IMR-90 (cell line): Measurements from ENCODE around the gene OSBPL2. TPM values are rescaled to one million over a fixed set of nuclear protein-coding genes. Genes with fewer than 3 reads are reported as not detected.

Experiments
- ATAC-seq: fragments of 200-7000 bp; cut with Tn5 transposase; 2 replicates; pipeline ENCODE4 v1.9.1; 2020; ENCODE audit warnings: low read depth, mild to moderate bottlenecking, moderate library complexity
- BruUV-seq: library from RNA; stranded (reverse); fragments of 400-500 nt; replicated peaks from 2 replicates; lab custom pipeline; 2021; lab: Mats Ljungman, UMichigan
- CTCF ChIA-PET: fragments of 300-600 bp; formaldehyde crosslinking; extraction: SDS; loops from one replicate; lab custom pipeline; 2021; ENCODE audit warnings: antibody characterized with exemption; lab: Yijun Ruan, JAX
- POLR2A ChIA-PET: fragments of 300-600 bp; sonication (Branson Sonifier 250); formaldehyde crosslinking; loops from one replicate; lab custom pipeline; 2022; ENCODE audit warnings: antibody characterized with exemption; ENCODE audit not compliant: unreplicated experiment; lab: Charles Lee
- DNase-seq: peaks from one replicate; pipeline ENCODE4 v3.0.0; 2013
- H2AFZ ChIP-seq: replicated peaks from 2 replicates; pipeline ENCODE3; 2013; ENCODE audit warnings: low read length, mild to moderate bottlenecking; ENCODE audit not compliant: poor library complexity
- H2AK5ac ChIP-seq: 2 replicates; pipeline ENCODE4 v1.6.1; 2013; ENCODE audit warnings: low read depth, low read length, inconsistent platforms
- H2AK9ac ChIP-seq: replicated peaks from 2 replicates; pipeline ENCODE3; 2013; ENCODE audit warnings: mild to moderate bottlenecking, low read depth, low read length, moderate library complexity; ENCODE audit not compliant: poor library complexity
- H2BK120ac ChIP-seq: 2 replicates; pipeline ENCODE4 v1.6.1; 2013; ENCODE audit warnings: low read depth, low read length, inconsistent platforms
- H2BK15ac ChIP-seq: 3 replicates; pipeline ENCODE4 v1.6.1; 2013; ENCODE audit warnings: low read depth, low read length, inconsistent platforms
- H2BK20ac ChIP-seq: 2 replicates; pipeline ENCODE4 v1.6.1; 2013; ENCODE audit warnings: low read depth, mild to moderate bottlenecking, inconsistent platforms, low read length, moderate library complexity
- H2BK5ac ChIP-seq: 2 replicates; pipeline ENCODE4 v1.6.1; 2013; ENCODE audit warnings: mild to moderate bottlenecking, low read depth, low read length, inconsistent platforms; ENCODE audit not compliant: poor library complexity, severe bottlenecking
- H3K14ac ChIP-seq: replicated peaks from 2 replicates; pipeline ENCODE4 v1.6.1; 2013; ENCODE audit warnings: low read depth, low read length, inconsistent platforms
- H3K18ac ChIP-seq: 2 replicates; pipeline ENCODE4 v1.6.1; 2013; ENCODE audit warnings: low read depth, low read length, control low read depth
- H3K23ac ChIP-seq: 2 replicates; pipeline ENCODE4 v1.6.1; 2013; ENCODE audit warnings: low read depth, low read length, inconsistent platforms
- H3K27ac ChIP-seq: 2 replicates; pipeline ENCODE4 v1.5.1; 2013; ENCODE audit warnings: mild to moderate bottlenecking, control low read depth, low read length; ENCODE audit not compliant: insufficient read depth
- H3K27me3 ChIP-seq: 2 replicates; pipeline ENCODE4 v1.6.1; 2013; ENCODE audit warnings: low read length; ENCODE audit not compliant: control insufficient read depth, insufficient read depth
- H3K36me3 ChIP-seq: 2 replicates; pipeline ENCODE4 v1.6.1; 2013; ENCODE audit warnings: low read length, mixed read lengths; ENCODE audit not compliant: control insufficient read depth, insufficient read depth
- H3K4ac ChIP-seq: 2 replicates; pipeline ENCODE4 v1.6.1; 2013; ENCODE audit warnings: low read depth, low read length, inconsistent platforms
- H3K4me1 ChIP-seq: 2 replicates; pipeline ENCODE4 v1.6.1; 2013; ENCODE audit warnings: low read length, mixed read lengths; ENCODE audit not compliant: control insufficient read depth, insufficient read depth
- H3K4me2 ChIP-seq: 2 replicates; pipeline ENCODE4 v1.6.1; 2013; ENCODE audit warnings: low read depth, mild to moderate bottlenecking, control low read depth, low read length, moderate library complexity
- H3K4me3 ChIP-seq: 2 replicates; pipeline ENCODE4 v1.5.1; 2013; ENCODE audit warnings: low read depth, mild to moderate bottlenecking, control low read depth, low read length, moderate library complexity; ENCODE audit not compliant: insufficient read depth
- H3K56ac ChIP-seq: 2 replicates; pipeline ENCODE4 v1.6.1; 2013; ENCODE audit warnings: low read length, inconsistent platforms; ENCODE audit not compliant: insufficient read depth; ENCODE audit errors: extremely low read depth
- H3K79me1 ChIP-seq, 2 experiments: 2 replicates each; pipeline ENCODE4 v1.6.1; 2013; ENCODE audit warnings: low read length in 2 of 2, inconsistent platforms in 1 of 2, low read depth in 1 of 2
- H3K9ac ChIP-seq: 2 replicates; pipeline ENCODE4 v1.6.1; 2013; ENCODE audit warnings: low read depth, low read length, control low read depth
- H3K9me1 ChIP-seq: 2 replicates; pipeline ENCODE4 v1.6.1; 2013; ENCODE audit warnings: low read length, inconsistent platforms; ENCODE audit not compliant: insufficient read depth
- H3K9me3 ChIP-seq: 2 replicates; pipeline ENCODE4 v1.6.1; 2013; ENCODE audit warnings: low read length; ENCODE audit not compliant: control insufficient read depth, insufficient read depth
- H4K20me1 ChIP-seq: 2 replicates; pipeline ENCODE4 v1.6.1; 2013; ENCODE audit warnings: low read length, inconsistent platforms; ENCODE audit not compliant: insufficient read depth
- H4K5ac ChIP-seq: 2 replicates; pipeline ENCODE4 v1.6.1; 2013; ENCODE audit warnings: mild to moderate bottlenecking, low read depth, low read length, control low read depth
- H4K8ac ChIP-seq, 2 experiments: 2 replicates each; pipeline ENCODE4 v1.6.1; 2013; ENCODE audit warnings: low read depth in 2 of 2, low read length in 2 of 2, control low read depth in 1 of 2, inconsistent platforms in 1 of 2
- H4K91ac ChIP-seq: 2 replicates; pipeline ENCODE4 v1.6.1; 2013; ENCODE audit warnings: low read depth, low read length, inconsistent platforms; ENCODE audit not compliant: insufficient read depth
- BHLHE40 ChIP-seq: fragments of 150-350 bp; IDR thresholded peaks from 2 replicates; pipeline ENCODE4 v1.6.1; 2016; ENCODE audit warnings: mild to moderate bottlenecking, low read depth, low read length
- CEBPB ChIP-seq: IDR thresholded peaks from 2 replicates; pipeline ENCODE4 v1.6.1; 2012; ENCODE audit warnings: low read depth, low read length, improper control_type of control experiment
- ELK1 ChIP-seq: fragments of 150-350 bp; IDR thresholded peaks from 2 replicates; pipeline ENCODE4 v1.6.1; 2016; ENCODE audit warnings: low read depth, mild to moderate bottlenecking, low read length, moderate library complexity, borderline replicate concordance
- FOS ChIP-seq: fragments of 150-350 bp; IDR thresholded peaks from 2 replicates; pipeline ENCODE4 v1.6.1; 2016; ENCODE audit warnings: low read depth, low read length
- MAFK ChIP-seq: IDR thresholded peaks from 2 replicates; pipeline ENCODE4 v1.6.1; 2012; ENCODE audit warnings: low read depth, low read length, improper control_type of control experiment
- MAZ ChIP-seq: IDR thresholded peaks from 2 replicates; pipeline ENCODE4 v1.6.1; 2012; ENCODE audit warnings: low read depth, mild to moderate bottlenecking, low read length, improper control_type of control experiment, moderate library complexity, borderline replicate concordance
- MXI1 ChIP-seq: IDR thresholded peaks from 2 replicates; pipeline ENCODE4 v1.6.1; 2012; ENCODE audit warnings: low read depth, mild to moderate bottlenecking, low read length, moderate library complexity, borderline replicate concordance
- NFE2L2 ChIP-seq: fragments of 150-350 bp; IDR thresholded peaks from 2 replicates; pipeline ENCODE4 v1.6.1; 2016; ENCODE audit warnings: low read depth, mild to moderate bottlenecking, low read length
- POLR2A ChIP-seq: IDR thresholded peaks from 2 replicates; pipeline ENCODE4 v1.6.1; 2012; ENCODE audit warnings: mild to moderate bottlenecking, low read depth, low read length
- RAD21 ChIP-seq: IDR thresholded peaks from 2 replicates; pipeline ENCODE4 v1.6.1; 2012; ENCODE audit warnings: low read length, improper control_type of control experiment
- RCOR1 ChIP-seq: IDR thresholded peaks from 2 replicates; pipeline ENCODE4 v1.6.1; 2012; ENCODE audit warnings: mild to moderate bottlenecking, low read length, improper control_type of control experiment; ENCODE audit not compliant: insufficient replicate concordance
- RFX5 ChIP-seq: IDR thresholded peaks from 2 replicates; pipeline ENCODE4 v1.8.0; 2012; ENCODE audit warnings: low read depth, mild to moderate bottlenecking, low read length, moderate library complexity
- SMC3 ChIP-seq: fragments of 150-350 bp; IDR thresholded peaks from 2 replicates; pipeline ENCODE4 v1.6.1; 2016; ENCODE audit warnings: low read depth, mild to moderate bottlenecking, antibody characterized with exemption, low read length, moderate library complexity
- WGBS, 2 experiments: methylation state at CpG; one replicate each; pipeline versions ENCODE4 v1.1.5 to v1.1.7; 2013; ENCODE audit warnings: missing lambda C conversion rate in 2 of 2; ENCODE audit not compliant: insufficient read length in 1 of 2; ENCODE audit errors: extremely low coverage in 2 of 2; 5-methylcytosine and 5-hydroxymethylcytosine counted together
- dilution Hi-C: fragments of 300-500 bp; cut with HindIII; formaldehyde crosslinking; loops from one replicate; pipeline ENCODE4 v1.14.3; 2018; ENCODE audit warnings: low sequenced_read_pairs; ENCODE audit not compliant: unreplicated experiment
- in situ Hi-C: fragments of 300-500 bp; cut with MboI; formaldehyde crosslinking; loops from 3 replicates; pipeline ENCODE4 v1.14.3; 2019; ENCODE audit warnings: low sequenced_read_pairs, inconsistent platforms, mixed read lengths
- intact Hi-C: fragments of 100-400 bp; cut with micrococcal nuclease; formaldehyde crosslinking; loops from 2 replicates; pipeline ENCODE4 v1.10.0; 2022
- polyA plus RNA-seq, 3 experiments: library from polyadenylated mRNA; depleted of rRNA; stranded (reverse); fragments of >200 nt; gene quantifications; 2 replicates each; pipeline ENCODE4 v1.2.3, GENCODE V29; 2012; ENCODE audit warnings: low replicate concordance in 1 of 3
- total RNA-seq: library from RNA; depleted of rRNA; stranded (reverse); fragments of >200 nt; gene quantifications from 2 replicates; pipeline ENCODE4 v1.2.3, GENCODE V29; 2012
- TF ChIP-seq, protein P1 (sequence below): conservative IDR thresholded peaks from 2 replicates; pipeline ENCODE4 v1.5.1; 2012; ENCODE audit warnings: mild to moderate bottlenecking, low read depth, low read length, improper control_type of control experiment
- TF ChIP-seq, protein P2 (sequence below): fragments of 150-350 bp; IDR thresholded peaks from 2 replicates; pipeline ENCODE4 v1.6.1; 2017; ENCODE audit warnings: mild to moderate bottlenecking, antibody characterized with exemption, low read length, low read depth

Gene OSBPL2
- total and polyA plus RNA-seq, 2 of the 4 experiments (the other 2 are of a cell fraction) = 19.3 to 27.6 TPM

GRCh38 chr20:62281161-62281933 lies 43.0 kb downstream of the OSBPL2 start:
- Histone ChIP-seq H4K91ac (no peak overlapping the region), H3K9ac (no peak overlapping the region), H2BK20ac (no peak overlapping the region), H3K4me2 (no peak overlapping the region), H3K36me3 (peaks cover 66% of the 10 kb centered on the region), H2AK5ac (no peak overlapping the region), H3K9me3 (no peaks in the 10 kb centered on the region), H2BK120ac (no peak overlapping the region), H2BK5ac (no peak overlapping the region), H4K20me1 (peaks cover 8% of the 10 kb centered on the region; the same call in 1 of the 2 replicates), H3K79me1 (peaks cover 4 to 9% of the 10 kb centered on the region in 2 experiments; a peak in 3 of 4 replicates), H3K27ac (no peak overlapping the region), H3K4me1 (no peaks in the 10 kb centered on the region), H3K4ac (no peak overlapping the region), H3K9me1 (peaks cover 13% of the 10 kb centered on the region), H4K5ac (no peak overlapping the region), H2AK9ac (no peak overlapping the region), H2BK15ac (no peak overlapping the region), H3K27me3 (no peaks in the 10 kb centered on the region), H3K18ac (no peak overlapping the region), H4K8ac (no peak overlapping the region), H3K56ac (no peak overlapping the region), H3K14ac (no peak overlapping the region), H3K23ac (no peak overlapping the region), H2AFZ (no peak overlapping the region), H3K4me3 (no peak overlapping the region)
- intact Hi-C loops (no loop called here), dilution Hi-C loops (loop anchor here (25.0 kb wide), 1 partner anchor 106 kb away; the partner anchor contains the start of gene RPS21), in situ Hi-C loops (loop anchor here (25.0 kb wide), 1 partner anchor 331 kb away; no protein-coding TSS in a partner anchor)
- ATAC-seq (no peak), DNase-seq (no peak)
- ChIA-PET CTCF (no interaction called here), POLR2A (interaction anchor here (0.6 kb wide), 1 partner anchor 67 kb away, joined by 4 read pairs; no protein-coding TSS in a partner anchor)
- BruUV-seq = no TSS peak
- WGBS, 2 experiments = 88% methylated on average over 15 of the region's 31 CpGs; no CpG with 5 or more reads in 1 of the 2 experiments
- TF ChIP-seq ELK1 (no peak), MXI1 (no peak), BHLHE40 (no peak), POLR2A (no peak), RAD21 (no peak), NFE2L2 (no peak), RCOR1 (no peak), MAFK (no peak), CEBPB (no peak), FOS (no peak), SMC3 (no peak), RFX5 (no peak), MAZ (no peak)
- TF ChIP-seq, protein P1, sequence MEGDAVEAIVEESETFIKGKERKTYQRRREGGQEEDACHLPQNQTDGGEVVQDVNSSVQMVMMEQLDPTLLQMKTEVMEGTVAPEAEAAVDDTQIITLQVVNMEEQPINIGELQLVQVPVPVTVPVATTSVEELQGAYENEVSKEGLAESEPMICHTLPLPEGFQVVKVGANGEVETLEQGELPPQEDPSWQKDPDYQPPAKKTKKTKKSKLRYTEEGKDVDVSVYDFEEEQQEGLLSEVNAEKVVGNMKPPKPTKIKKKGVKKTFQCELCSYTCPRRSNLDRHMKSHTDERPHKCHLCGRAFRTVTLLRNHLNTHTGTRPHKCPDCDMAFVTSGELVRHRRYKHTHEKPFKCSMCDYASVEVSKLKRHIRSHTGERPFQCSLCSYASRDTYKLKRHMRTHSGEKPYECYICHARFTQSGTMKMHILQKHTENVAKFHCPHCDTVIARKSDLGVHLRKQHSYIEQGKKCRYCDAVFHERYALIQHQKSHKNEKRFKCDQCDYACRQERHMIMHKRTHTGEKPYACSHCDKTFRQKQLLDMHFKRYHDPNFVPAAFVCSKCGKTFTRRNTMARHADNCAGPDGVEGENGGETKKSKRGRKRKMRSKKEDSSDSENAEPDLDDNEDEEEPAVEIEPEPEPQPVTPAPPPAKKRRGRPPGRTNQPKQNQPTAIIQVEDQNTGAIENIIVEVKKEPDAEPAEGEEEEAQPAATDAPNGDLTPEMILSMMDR = no peak
- TF ChIP-seq, protein P2, sequence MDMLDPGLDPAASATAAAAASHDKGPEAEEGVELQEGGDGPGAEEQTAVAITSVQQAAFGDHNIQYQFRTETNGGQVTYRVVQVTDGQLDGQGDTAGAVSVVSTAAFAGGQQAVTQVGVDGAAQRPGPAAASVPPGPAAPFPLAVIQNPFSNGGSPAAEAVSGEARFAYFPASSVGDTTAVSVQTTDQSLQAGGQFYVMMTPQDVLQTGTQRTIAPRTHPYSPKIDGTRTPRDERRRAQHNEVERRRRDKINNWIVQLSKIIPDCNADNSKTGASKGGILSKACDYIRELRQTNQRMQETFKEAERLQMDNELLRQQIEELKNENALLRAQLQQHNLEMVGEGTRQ = no peak
